Kidney capillary endothelial cell (primary cell): ENCODE data around the gene GTF2A1.

ENCODE experiments used
- DNase-seq: peaks from one replicate; pipeline ENCODE4 v3.0.0-alpha.2; 2018; ENCODE audit warnings: low spot score

GTF2A1 gene

GRCh38 chr14:81177225-81177624 lies 43.5 kb downstream of the GTF2A1 start:
- DNase-seq = no peak

GRCh38 chr14:81176241-81176640 lies 44.5 kb downstream of the GTF2A1 start:
- no peak for DNase-seq

- no peak for DNase-seq
Measured at GRCh38 chr14:81172881-81173280, 47.9 kb downstream of the GTF2A1 start.

GRCh38 chr14:81172353-81172752 lies 48.4 kb downstream of the GTF2A1 start:
- no peak for DNase-seq

- DNase-seq = no peak
Measured at GRCh38 chr14:81170829-81171195, 49.9 kb downstream of the GTF2A1 start.

- peak; percentile 89 for DNase-seq
Measured at GRCh38 chr14:81170104-81170828, 50.5 kb downstream of the GTF2A1 start.

- DNase-seq = peak; percentile 44
Measured at GRCh38 chr14:81169711-81170103, 51.1 kb downstream of the GTF2A1 start.

GRCh38 chr14:81169267-81169666 lies 51.5 kb downstream of the GTF2A1 start:
- DNase-seq = no peak

- DNase-seq = no peak
Measured at GRCh38 chr14:81166121-81166520, 54.6 kb downstream of the GTF2A1 start.

GRCh38 chr14:81165188-81165587 lies 55.6 kb downstream of the GTF2A1 start:
- DNase-seq = no peak

- peak; percentile 67 for DNase-seq
Measured at GRCh38 chr14:81164167-81164774, 56.5 kb downstream of the GTF2A1 start.

GRCh38 chr14:81162941-81163340 lies 57.8 kb downstream of the GTF2A1 start:
- DNase-seq = peak; percentile 30

GRCh38 chr14:81161749-81162148 lies 59.0 kb downstream of the GTF2A1 start:
- DNase-seq = no peak

- DNase-seq = no peak
Measured at GRCh38 chr14:81161088-81161487, 59.7 kb downstream of the GTF2A1 start.

GRCh38 chr14:81157431-81157830 lies 63.3 kb downstream of the GTF2A1 start:
- DNase-seq = no peak

- DNase-seq = no peak
Measured at GRCh38 chr14:81153187-81153586, 67.6 kb downstream of the GTF2A1 start.

GRCh38 chr14:81148635-81149034 lies 72.1 kb downstream of the GTF2A1 start:
- DNase-seq = no peak

GRCh38 chr14:81147140-81147897 lies 73.4 kb downstream of the GTF2A1 start:
- DNase-seq = no peak

- no peak for DNase-seq
Measured at GRCh38 chr14:81144824-81145603, 75.7 kb downstream of the GTF2A1 start.

- no peak for DNase-seq
Measured at GRCh38 chr14:81143793-81144192, 77.0 kb downstream of the GTF2A1 start.

- no peak for DNase-seq
Measured at GRCh38 chr14:81141426-81141825, 79.3 kb downstream of the GTF2A1 start.

GRCh38 chr14:81138429-81138828 lies 82.3 kb downstream of the GTF2A1 start:
- no peak for DNase-seq
